Peyer's patch (tissue), 4 donors: ENCODE data around the gene PYGO1. TPM values are rescaled to one million over a fixed set of nuclear protein-coding genes. Genes with fewer than 3 reads are reported as not detected.
A peak's percentile ranks its signal among the peaks of the same experiment; 100 is the strongest.
"Not testable (repeated sequence)": the region's sequence is repeated elsewhere in the genome, so short reads cannot be mapped to it uniquely, and the experiment has no call there.

Experiments used
- DNase-seq, 3 donors: peaks; one replicate each; pipeline ENCODE4 v3.0.0-alpha.2; 2017 to 2019
- H3K27ac ChIP-seq, 4 donors: fragments of 200-600 bp; sonication (generic); one replicate each; pipeline ENCODE4 v1.5.1; 2016 to 2019
- H3K27me3 ChIP-seq, 2 donors: fragments of 200-600 bp; sonication (generic); one replicate each; pipeline ENCODE4 v1.5.1; 2019
- H3K36me3 ChIP-seq, 3 donors: fragments of 200-600 bp; sonication (generic); one replicate each; pipeline ENCODE4 v1.5.1; 2016 to 2019
- H3K4me1 ChIP-seq, 4 donors: fragments of 200-600 bp; sonication (generic); one replicate each; pipeline ENCODE4 v1.5.1; 2016 to 2019
- H3K4me3 ChIP-seq, 4 donors: fragments of 200-600 bp; sonication (generic); 1 replicate in 3 of 4; 2 replicates in 1 of 4; pipeline ENCODE4 v1.5.1; 2016 to 2019; ENCODE audit warnings: mild to moderate bottlenecking in 1 of 4
- H3K9me3 ChIP-seq, 4 donors: fragments of 200-600 bp; sonication (generic); one replicate each; pipeline ENCODE4 v1.5.1; 2016 to 2019; ENCODE audit warnings: mild to moderate bottlenecking in 1 of 4
- POLR2A ChIP-seq, 2 donors: fragments of 450-650 bp; IDR thresholded peaks; one replicate each; pipeline ENCODE4 v1.5.1; 2017; ENCODE audit warnings: antibody characterized with exemption in 2 of 2, mild to moderate bottlenecking in 2 of 2, moderate library complexity in 2 of 2
- total RNA-seq, 4 donors: library from RNA; depleted of rRNA; stranded (reverse); fragments of >200 nt; gene quantifications; one replicate each; pipeline ENCODE4 v1.1.0, GENCODE V29; 2016
- TF ChIP-seq, protein P1 (sequence below), 6 experiments: fragments of 450-650 bp in 4 of 6; fragments of 200-600 bp in 2 of 6; sonication (generic) in 1 of 6; IDR thresholded peaks; one replicate each; pipeline ENCODE4 v1.5.1; 2017 to 2019; ENCODE audit warnings: antibody characterized with exemption in 6 of 6, mild to moderate bottlenecking in 3 of 6, moderate library complexity in 1 of 6

The PYGO1 gene
- total RNA-seq, 4 donors from 2014 or later = 0.35 to 2.5 (median 0.76) TPM

DNA sequence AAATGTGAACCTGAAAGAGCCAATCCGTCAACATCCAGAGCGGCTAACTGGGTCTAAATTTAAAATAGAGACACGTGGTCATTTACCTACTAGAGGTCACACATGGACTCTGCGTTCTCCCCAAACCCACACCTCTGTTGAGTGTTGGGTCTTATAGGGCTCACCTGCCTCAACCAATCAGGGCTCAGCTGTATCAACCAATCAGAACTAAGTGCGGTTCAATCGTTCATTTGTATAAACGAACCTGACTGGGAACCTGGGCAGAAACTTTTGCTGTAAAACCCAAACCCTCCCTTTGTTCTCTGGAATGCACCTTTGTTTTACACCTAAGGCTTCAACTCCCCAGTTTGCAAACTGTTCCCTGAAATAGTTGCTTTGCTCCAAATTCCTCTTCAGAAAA, 89.0 kb downstream of the PYGO1 start:
- H3K27me3 ChIP-seq = no peaks in the 10 kb centered on the region
- H3K4me3 ChIP-seq = no peak overlapping the region
- TF ChIP-seq, protein P1, sequence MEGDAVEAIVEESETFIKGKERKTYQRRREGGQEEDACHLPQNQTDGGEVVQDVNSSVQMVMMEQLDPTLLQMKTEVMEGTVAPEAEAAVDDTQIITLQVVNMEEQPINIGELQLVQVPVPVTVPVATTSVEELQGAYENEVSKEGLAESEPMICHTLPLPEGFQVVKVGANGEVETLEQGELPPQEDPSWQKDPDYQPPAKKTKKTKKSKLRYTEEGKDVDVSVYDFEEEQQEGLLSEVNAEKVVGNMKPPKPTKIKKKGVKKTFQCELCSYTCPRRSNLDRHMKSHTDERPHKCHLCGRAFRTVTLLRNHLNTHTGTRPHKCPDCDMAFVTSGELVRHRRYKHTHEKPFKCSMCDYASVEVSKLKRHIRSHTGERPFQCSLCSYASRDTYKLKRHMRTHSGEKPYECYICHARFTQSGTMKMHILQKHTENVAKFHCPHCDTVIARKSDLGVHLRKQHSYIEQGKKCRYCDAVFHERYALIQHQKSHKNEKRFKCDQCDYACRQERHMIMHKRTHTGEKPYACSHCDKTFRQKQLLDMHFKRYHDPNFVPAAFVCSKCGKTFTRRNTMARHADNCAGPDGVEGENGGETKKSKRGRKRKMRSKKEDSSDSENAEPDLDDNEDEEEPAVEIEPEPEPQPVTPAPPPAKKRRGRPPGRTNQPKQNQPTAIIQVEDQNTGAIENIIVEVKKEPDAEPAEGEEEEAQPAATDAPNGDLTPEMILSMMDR (IDR thresholded peaks at IDR 0.05) = no peak
- no peak for TF ChIP-seq POLR2A (IDR thresholded peaks at IDR 0.05)
- H3K4me1 ChIP-seq = peaks cover 0 to 7% (median 0%) of the 10 kb centered on the region in 4 donors
- no peak for DNase-seq
- H3K9me3 ChIP-seq = no peaks in the 10 kb centered on the region
- no peaks in the 10 kb centered on the region for H3K36me3 ChIP-seq
- no peak overlapping the region for H3K27ac ChIP-seq

DNA sequence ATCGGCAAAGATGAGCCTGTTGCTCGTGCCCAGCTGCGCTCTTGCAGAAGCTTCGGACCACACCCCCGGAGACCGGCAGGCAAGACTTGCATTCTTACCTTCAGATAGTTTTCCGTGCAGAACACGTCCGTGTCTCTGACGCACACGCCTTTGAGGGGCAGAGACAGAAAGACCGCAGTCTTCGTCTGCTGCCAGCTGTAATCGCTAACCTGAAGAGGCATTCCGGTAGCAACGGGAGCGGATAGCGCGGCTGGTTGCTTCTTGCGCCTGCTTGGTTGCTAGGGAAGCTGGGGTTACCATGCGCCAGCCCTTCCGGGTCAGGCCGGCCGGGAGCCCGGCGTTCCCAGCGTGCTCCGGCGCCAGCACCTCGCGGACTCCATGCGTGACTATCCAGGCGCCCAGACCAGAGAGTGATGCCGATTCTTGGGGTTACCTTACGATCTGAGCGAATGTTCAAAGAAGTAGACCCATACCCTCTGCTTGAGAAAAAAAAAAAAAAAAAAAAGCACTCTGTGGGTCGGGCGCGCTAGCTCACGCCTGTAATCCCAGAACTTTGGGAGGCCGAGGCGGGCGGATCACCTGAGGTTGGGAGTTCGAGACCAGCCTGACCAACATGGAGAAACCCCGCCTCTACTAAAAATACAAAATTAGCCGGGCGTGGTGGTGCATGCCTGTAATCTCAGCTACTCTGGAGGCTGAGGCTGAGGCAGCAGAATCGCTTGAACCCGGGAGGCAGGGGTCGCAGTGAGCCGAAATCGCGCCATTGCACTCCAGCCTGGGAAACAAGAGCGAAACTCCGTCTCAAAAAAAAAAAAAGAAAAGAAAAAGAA, 89.8 kb downstream of the PYGO1 start:
- not testable (repeated sequence) for H3K9me3 ChIP-seq, H3K27me3 ChIP-seq, H3K4me1 ChIP-seq, H3K36me3 ChIP-seq
- Histone ChIP-seq H3K4me3 (peak overlapping the region; percentile 52 to 72 (median 58)), H3K27ac (peak overlapping the region in 1 of 4 donors; percentile 44)
- DNase-seq = peak; percentile 59 to 90 (median 82)

- Histone ChIP-seq H3K27me3 (no peaks in the 10 kb centered on the region), H3K36me3 (no peaks in the 10 kb centered on the region), H3K4me3 (no peak overlapping the region), H3K4me1 (peaks cover 0 to 7% (median 0%) of the 10 kb centered on the region in 4 donors), H3K9me3 (no peaks in the 10 kb centered on the region), H3K27ac (no peak overlapping the region)
- no peak for TF ChIP-seq POLR2A (IDR thresholded peaks at IDR 0.05)
- TF ChIP-seq, protein P1 (IDR thresholded peaks at IDR 0.05) = no peak
- no peak for DNase-seq
Measured at GRCh38 chr15:55496716-55497115, 91.4 kb downstream of the PYGO1 start.

- DNase-seq = no peak
- Histone ChIP-seq H3K4me3 (no peak overlapping the region), H3K27me3 (no peaks in the 10 kb centered on the region)
Measured at GRCh38 chr15:55494931-55495330, 93.2 kb downstream of the PYGO1 start.

GRCh38 chr15:55488952-55489600, 99.1 kb downstream of the PYGO1 start:
- H3K36me3 ChIP-seq, DNase-seq, H3K4me1 ChIP-seq, H3K27ac ChIP-seq, H3K27me3 ChIP-seq, H3K4me3 ChIP-seq, H3K9me3 ChIP-seq: not testable (repeated sequence)

More at GRCh38 chr15:55494931-55495330, 93.2 kb downstream of the PYGO1 start:
- H3K36me3 ChIP-seq = no peaks in the 10 kb centered on the region
- H3K27ac ChIP-seq = no peak overlapping the region
- TF ChIP-seq POLR2A (IDR thresholded peaks at IDR 0.05) = no peak
- TF ChIP-seq, protein P1 (IDR thresholded peaks at IDR 0.05) = no peak
- H3K4me1 ChIP-seq = peaks cover 0 to 7% (median 0%) of the 10 kb centered on the region in 4 donors
- H3K9me3 ChIP-seq = no peaks in the 10 kb centered on the region

Other genes starting within 250 kb of the PYGO1 start
- gene CCPG1, start 180.0 kb downstream of the PYGO1 start, total RNA-seq = 10 to 100 TPM; 24.8 to 36.3 (median 29.5) TPM
- gene PIERCE2, start 179.8 kb downstream of the PYGO1 start, total RNA-seq = not detected
- 1 to 10 TPM in 1 of 4 donors, not detected in 3; 2.6 TPM for gene DNAAF4, start 80.1 kb downstream of the PYGO1 start, total RNA-seq
- gene PRTG, start 154.8 kb upstream of the PYGO1 start, total RNA-seq = 1 to 10 TPM in 1 of 4 donors, under 1 TPM in 2, not detected in 1; 0.19 to 6.6 (median 0.54) TPM